Uterus (tissue), 4 donors: ENCODE results near the gene FABP6. TPM values are rescaled to one million over a fixed set of nuclear protein-coding genes. Genes with fewer than 3 reads are reported as not detected.

Source experiments
- DNase-seq, 2 donors: peaks; one replicate each; pipeline ENCODE4 v3.0.0-alpha.2; 2019 to 2020
- H3K27ac ChIP-seq, 2 donors: fragments of 200-600 bp; sonication (generic); 1 replicate in 1 of 2; 2 replicates in 1 of 2; pipeline ENCODE4 v1.5.1; 2016 to 2018
- H3K27me3 ChIP-seq, 2 donors: fragments of 200-600 bp; sonication (generic); one replicate each; pipeline ENCODE4 v1.5.1; 2018 to 2019; ENCODE audit warnings: control low read depth in 1 of 2
- H3K36me3 ChIP-seq, 2 donors: fragments of 200-600 bp; sonication (generic); one replicate each; pipeline ENCODE4 v1.5.1; 2019; ENCODE audit warnings: control low read depth in 1 of 2
- H3K4me1 ChIP-seq, 2 donors: fragments of 200-600 bp; sonication (generic); one replicate each; pipeline ENCODE4 v1.5.1; 2018 to 2019; ENCODE audit warnings: control low read depth in 1 of 2
- H3K4me3 ChIP-seq, 2 donors: fragments of 200-600 bp; sonication (generic); 1 replicate in 1 of 2; 2 replicates in 1 of 2; pipeline ENCODE4 v1.5.1; 2018 to 2019; ENCODE audit warnings: mild to moderate bottlenecking in 1 of 2
- H3K9me3 ChIP-seq, 2 donors: fragments of 200-600 bp; sonication (generic); one replicate each; pipeline ENCODE4 v1.5.1; 2019; ENCODE audit warnings: control low read depth in 1 of 2
- POLR2A ChIP-seq, 2 donors: fragments of 450-650 bp; IDR thresholded peaks; one replicate each; pipeline ENCODE4 v1.6.1; 2016; ENCODE audit warnings: antibody characterized with exemption in 2 of 2, mild to moderate bottlenecking in 1 of 2, moderate library complexity in 1 of 2
- intact Hi-C: fragments of 100-400 bp; cut with DNase I; formaldehyde crosslinking; loops from one replicate; pipeline ENCODE4 v1.15.1; 2023; ENCODE audit warnings: low total_unique reads
- total RNA-seq, 4 donors: library from RNA; depleted of rRNA in 3 of 4; stranded (reverse); fragments of >200 nt in 3 of 4; gene quantifications; one replicate each; pipeline versions ENCODE4 v1.1.0 to v1.2.4, GENCODE V29; 2014 to 2023
- TF ChIP-seq, protein P1 (sequence below), 4 experiments: fragments of 200-600 bp in 2 of 4; fragments of 450-650 bp in 2 of 4; sonication (generic) in 2 of 4; IDR thresholded peaks; one replicate each; pipeline ENCODE4 v1.5.1; 2016 to 2019; ENCODE audit warnings: antibody characterized with exemption in 4 of 4, mild to moderate bottlenecking in 2 of 4, moderate library complexity in 1 of 4
- donor health status: DM: yes; HTN: yes; CAD: no.

The FABP6 gene
- total RNA-seq, 4 donors from 2014 or later = 0.59 to 0.76 TPM; not detected in 2

DNA sequence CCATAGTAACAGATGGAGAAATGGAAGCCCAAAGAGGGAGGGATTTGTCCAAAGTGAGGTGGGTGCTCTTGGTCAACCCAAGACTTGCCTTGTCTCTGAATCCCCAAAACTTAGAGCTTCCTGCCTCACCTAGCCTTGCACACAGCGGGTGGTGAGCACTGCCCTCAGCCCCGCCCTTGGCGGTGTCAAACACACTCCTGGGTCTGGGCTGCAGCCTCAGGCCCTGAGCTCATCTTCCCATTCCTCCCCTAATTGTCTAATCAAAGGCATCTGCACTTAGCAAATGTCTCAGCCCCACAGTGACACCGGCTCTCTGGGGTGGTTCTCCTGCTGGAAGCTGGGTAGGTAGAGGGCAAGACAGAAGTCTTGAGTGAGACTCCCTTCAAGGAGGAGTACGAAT is 20.9 kb downstream of the FABP6 start:
- H3K9me3 ChIP-seq = no peaks in the 10 kb centered on the region
- TF ChIP-seq POLR2A (IDR thresholded peaks at IDR 0.05) = no peak
- TF ChIP-seq, protein P1, sequence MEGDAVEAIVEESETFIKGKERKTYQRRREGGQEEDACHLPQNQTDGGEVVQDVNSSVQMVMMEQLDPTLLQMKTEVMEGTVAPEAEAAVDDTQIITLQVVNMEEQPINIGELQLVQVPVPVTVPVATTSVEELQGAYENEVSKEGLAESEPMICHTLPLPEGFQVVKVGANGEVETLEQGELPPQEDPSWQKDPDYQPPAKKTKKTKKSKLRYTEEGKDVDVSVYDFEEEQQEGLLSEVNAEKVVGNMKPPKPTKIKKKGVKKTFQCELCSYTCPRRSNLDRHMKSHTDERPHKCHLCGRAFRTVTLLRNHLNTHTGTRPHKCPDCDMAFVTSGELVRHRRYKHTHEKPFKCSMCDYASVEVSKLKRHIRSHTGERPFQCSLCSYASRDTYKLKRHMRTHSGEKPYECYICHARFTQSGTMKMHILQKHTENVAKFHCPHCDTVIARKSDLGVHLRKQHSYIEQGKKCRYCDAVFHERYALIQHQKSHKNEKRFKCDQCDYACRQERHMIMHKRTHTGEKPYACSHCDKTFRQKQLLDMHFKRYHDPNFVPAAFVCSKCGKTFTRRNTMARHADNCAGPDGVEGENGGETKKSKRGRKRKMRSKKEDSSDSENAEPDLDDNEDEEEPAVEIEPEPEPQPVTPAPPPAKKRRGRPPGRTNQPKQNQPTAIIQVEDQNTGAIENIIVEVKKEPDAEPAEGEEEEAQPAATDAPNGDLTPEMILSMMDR (IDR thresholded peaks at IDR 0.05) = no peak
- no peak overlapping the region for H3K4me3 ChIP-seq
- no peaks in the 10 kb centered on the region for H3K4me1 ChIP-seq
- H3K36me3 ChIP-seq = no peaks in the 10 kb centered on the region
- H3K27me3 ChIP-seq = no peaks in the 10 kb centered on the region
- DNase-seq = no peak
- H3K27ac ChIP-seq = no peak overlapping the region
- intact Hi-C loops = no loop called here

GRCh38 chr5:160250826-160251225 is 21.5 kb downstream of the FABP6 start:
- TF ChIP-seq POLR2A (IDR thresholded peaks at IDR 0.05) = no peak
- TF ChIP-seq, protein P1 (IDR thresholded peaks at IDR 0.05) = no peak
- H3K9me3 ChIP-seq = no peaks in the 10 kb centered on the region
- no peak for DNase-seq
- H3K27ac ChIP-seq = no peak overlapping the region
- intact Hi-C loops = no loop called here
- no peaks in the 10 kb centered on the region for H3K27me3 ChIP-seq
- H3K4me1 ChIP-seq = no peaks in the 10 kb centered on the region
- H3K36me3 ChIP-seq = no peaks in the 10 kb centered on the region
- H3K4me3 ChIP-seq = no peak overlapping the region

DNA sequence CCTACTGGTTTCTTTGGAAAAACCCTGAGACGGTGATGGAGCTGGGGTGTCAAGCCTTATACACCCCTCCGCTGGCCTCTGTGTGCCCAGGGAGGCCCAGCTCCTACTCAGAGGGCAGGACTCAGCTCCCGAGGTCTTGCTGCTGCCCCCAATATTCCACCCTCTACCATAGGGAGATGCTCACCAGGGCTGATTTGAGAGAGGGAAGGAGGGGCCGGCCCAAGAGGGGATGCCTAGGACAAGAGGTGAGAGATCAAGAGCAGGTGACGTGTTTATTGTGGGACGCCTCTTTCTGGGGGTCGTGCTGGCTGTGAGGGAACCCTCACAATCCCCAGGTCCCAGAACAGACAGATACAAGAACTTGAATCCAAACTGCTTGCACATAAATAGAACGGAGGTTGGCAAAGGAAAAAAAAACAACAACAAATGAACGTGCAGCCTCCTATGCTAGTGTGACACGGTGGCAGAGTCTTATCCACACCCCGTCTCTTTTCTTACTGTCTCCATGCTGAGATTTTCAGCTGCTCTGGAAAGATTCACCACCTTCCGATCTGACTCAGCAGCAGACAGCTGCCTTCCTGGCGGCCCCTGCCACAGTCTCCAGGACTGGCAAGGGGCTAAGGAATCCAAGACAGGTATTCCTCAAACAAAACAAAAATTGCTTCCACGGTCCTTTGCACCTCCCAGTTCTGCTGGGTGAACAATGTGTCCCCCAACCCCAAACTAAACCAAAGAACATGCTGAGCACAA is 22.3 kb downstream of the FABP6 start:
- Histone ChIP-seq H3K4me3 (no peak overlapping the region), H3K4me1 (no peaks in the 10 kb centered on the region), H3K9me3 (no peaks in the 10 kb centered on the region), H3K36me3 (no peaks in the 10 kb centered on the region), H3K27ac (no peak overlapping the region), H3K27me3 (no peaks in the 10 kb centered on the region)
- intact Hi-C loops = no loop called here
- no peak for TF ChIP-seq POLR2A (IDR thresholded peaks at IDR 0.05)
- TF ChIP-seq, protein P1 (IDR thresholded peaks at IDR 0.05) = no peak
- no peak for DNase-seq

DNA sequence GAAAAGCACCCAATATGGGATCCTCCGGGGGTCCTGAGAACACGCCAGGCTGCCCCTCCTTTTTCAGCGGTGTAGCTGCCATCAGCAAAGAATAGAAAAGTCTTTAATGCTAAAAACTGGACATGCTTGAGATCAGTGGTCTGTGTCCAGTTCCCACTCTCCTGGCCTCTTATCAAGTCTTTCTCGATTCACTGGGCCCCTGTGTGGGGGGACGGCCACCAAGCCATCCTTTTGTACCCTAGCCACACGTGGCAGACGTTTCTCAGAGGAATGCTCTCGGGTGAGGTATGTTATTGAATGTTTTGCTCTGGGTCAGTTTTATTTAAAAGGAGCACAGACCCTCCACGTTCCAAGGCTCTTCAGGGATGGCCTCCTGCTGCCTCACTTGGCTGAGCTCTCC is 23.6 kb downstream of the FABP6 start:
- intact Hi-C loops = no loop called here
- Histone ChIP-seq H3K36me3 (no peaks in the 10 kb centered on the region), H3K9me3 (no peaks in the 10 kb centered on the region), H3K4me1 (no peaks in the 10 kb centered on the region), H3K4me3 (no peak overlapping the region), H3K27ac (no peak overlapping the region), H3K27me3 (no peaks in the 10 kb centered on the region)
- no peak for DNase-seq
- TF ChIP-seq POLR2A (IDR thresholded peaks at IDR 0.05) = no peak
- TF ChIP-seq, protein P1 (IDR thresholded peaks at IDR 0.05) = no peak

- no peaks in the 10 kb centered on the region for H3K4me1 ChIP-seq
- no peak overlapping the region for H3K4me3 ChIP-seq
- no peaks in the 10 kb centered on the region for H3K9me3 ChIP-seq
- H3K36me3 ChIP-seq = no peaks in the 10 kb centered on the region
- no peaks in the 10 kb centered on the region for H3K27me3 ChIP-seq
- no peak for DNase-seq
- no peak overlapping the region for H3K27ac ChIP-seq
- intact Hi-C loops = no loop called here
- TF ChIP-seq, protein P1 (IDR thresholded peaks at IDR 0.05) = no peak
- no peak for TF ChIP-seq POLR2A (IDR thresholded peaks at IDR 0.05)
These were observed 24.1 kb downstream of the FABP6 start for GRCh38 chr5:160253441-160253840.
